Middle frontal gyrus (tissue), 1 donor: ENCODE measurements around the gene STKLD1.
"Not testable (repeated sequence)": the region's sequence is repeated elsewhere in the genome, so short reads cannot be mapped to it uniquely, and the experiment has no call there.

Experiments used
- DNase-seq: peaks from one replicate; pipeline ENCODE4 v3.0.0-alpha.2; 2015; ENCODE audit warnings: low spot score; ENCODE audit errors: extremely low spot score

Gene STKLD1

DNA sequence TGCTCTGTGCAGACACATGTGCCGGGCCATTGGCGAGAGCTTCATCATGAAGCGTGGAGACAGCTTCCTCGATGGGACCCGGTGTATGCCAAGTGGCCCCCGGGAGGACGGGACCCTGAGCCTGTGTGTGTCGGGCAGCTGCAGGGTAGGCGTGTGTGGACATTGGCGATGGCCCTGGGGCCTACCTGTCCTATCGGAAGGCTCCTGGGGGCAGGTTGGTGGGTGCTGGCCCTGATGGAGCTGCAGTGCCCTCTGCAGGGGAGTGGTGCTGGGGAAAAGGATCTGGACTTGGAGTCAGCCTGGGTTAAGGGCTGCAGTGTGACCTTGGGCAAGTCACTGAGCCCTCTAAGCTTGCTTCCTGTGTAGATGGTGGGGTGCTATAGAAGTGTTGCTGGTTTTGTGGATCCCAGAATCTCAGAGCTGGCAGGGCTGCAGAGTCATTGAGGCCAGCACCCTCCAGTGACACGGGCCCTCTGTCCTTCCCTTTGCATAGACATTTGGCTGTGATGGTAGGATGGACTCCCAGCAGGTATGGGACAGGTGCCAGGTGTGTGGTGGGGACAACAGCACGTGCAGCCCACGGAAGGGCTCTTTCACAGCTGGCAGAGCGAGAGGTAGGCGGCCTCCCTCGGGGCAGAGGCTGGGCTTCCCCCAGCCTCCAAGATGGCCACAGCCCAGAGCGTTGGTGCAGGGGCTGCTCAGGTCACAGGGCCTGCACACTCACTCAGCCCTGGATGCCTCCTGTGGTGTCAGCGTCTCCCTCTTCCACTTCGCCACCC lies 61.8 kb downstream of the STKLD1 start:
- DNase-seq, result no peak

DNA sequence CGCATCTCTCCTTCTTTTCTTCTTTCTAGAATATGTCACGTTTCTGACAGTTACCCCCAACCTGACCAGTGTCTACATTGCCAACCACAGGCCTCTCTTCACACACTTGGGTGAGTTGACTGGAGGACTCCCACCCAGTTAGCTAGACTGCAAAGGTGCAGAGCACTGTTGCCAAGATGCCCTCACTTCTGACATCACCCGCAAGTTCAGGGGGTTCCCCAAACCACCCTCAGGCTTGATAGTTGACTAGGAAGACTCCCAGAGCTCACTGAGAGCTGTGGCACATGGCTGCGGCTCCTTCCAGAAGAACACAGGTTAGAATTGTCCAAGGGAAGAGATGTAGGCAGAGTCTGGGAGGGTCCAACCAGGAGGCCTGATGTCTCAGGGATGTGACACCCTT lies 63.2 kb downstream of the STKLD1 start:
- no peak for DNase-seq

DNA sequence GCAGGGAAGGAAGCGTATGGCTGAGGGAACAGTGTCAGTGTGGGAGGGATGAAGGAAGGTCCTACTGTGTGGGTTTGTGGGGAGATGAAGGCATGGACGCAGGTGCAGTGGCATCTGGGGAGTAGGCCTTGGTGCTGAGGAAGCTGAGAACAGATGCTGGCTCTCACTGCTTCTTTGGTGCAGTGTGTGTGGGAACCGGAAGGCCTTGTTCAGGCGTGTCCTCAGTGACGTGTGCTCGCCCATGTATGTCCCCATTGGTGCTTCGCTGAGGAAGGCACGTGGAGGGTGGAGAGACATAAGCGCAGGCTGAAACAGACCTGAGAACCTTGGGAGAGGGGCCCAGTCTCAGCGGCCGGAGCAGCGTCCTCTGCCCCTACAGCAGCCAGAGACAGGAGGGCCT lies 64.7 kb downstream of the STKLD1 start:
- peak; percentile 14 for DNase-seq

DNA sequence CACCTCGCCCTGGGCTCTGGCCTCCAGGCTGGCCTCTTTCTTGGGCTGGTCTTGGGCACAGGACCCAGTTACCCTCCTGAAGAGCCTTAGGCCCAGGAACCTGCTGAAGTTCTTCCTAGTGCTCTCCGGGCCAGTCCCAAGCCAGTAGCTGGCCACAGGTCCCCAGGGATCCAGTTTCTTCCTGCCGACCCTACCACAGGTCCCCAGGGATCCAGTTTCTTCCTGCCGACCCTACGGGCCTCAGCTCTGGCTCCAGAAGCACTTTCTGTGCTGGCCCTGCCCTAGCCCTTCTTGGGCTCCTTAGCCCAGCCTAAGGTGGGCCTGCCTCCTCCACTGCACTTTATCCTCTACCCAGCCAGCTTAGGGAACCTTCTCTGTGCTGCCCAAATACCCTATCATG lies 65.4 kb downstream of the STKLD1 start:
- DNase-seq, result no peak

DNA sequence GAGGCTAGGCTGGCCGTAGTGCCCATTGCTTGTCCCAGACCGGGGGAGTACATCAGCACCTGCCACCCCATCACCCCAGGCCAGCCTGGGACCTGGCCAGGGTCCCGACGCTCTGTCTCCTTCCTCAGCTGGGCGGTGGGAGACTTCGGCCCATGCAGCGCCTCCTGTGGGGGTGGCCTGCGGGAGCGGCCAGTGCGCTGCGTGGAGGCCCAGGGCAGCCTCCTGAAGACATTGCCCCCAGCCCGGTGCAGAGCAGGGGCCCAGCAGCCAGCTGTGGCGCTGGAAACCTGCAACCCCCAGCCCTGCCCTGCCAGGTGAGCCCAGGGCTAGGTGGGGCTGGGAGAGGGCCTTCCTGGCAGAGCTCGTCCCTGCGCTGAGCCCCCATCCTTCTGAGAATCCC lies 67.1 kb downstream of the STKLD1 start:
- no peak for DNase-seq

DNA sequence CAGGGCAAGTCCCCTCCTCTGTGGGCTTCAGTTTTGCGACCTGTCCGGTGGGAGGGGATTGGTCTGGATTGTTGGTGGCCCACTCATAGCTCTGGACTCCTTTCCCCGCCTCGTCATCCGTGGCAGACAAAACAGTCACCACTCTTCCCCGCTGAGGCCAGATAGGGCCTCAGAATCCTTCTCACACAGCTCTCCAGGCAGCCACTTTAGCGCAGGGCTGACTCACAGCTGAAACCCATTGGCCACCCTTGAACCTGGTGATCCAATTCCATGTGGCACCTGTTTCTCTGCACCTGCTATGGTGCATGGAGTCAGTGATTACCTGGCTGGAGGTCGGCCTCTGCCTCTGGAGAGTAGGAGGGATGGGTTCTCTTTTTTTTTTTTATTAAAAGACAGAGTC lies 67.8 kb downstream of the STKLD1 start:
- no peak for DNase-seq

DNA sequence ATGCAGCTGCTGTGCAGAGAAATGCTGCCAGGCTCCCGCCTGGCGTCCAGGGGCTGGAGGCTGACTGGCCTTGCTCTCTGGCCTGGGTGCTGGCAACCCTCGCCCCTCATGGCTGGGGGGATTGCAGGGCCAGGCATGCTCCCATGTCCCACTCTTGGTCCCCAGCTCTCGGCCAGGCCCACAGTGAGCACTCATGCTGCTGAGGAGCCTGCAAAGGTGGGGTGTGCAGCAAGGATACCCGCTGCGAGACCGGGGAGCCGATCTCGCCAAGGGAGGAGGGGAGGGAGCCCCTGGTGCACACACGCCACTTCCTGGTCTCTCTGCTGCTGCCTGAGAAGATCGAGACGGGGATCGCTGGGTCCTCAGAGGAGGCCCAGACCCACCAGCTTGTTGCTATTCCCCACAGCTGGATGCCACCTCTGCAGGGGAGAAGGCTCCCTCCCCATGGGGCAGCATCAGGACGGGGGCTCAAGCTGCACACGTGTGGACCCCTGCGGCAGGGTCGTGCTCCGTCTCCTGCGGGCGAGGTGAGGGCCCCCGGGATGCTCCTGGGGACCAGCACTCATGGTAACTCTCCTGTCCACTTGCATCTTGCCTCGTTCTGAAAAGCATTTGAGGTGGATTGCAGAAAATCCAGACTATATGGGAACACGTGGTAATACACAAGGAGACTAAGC lies 69.3 kb downstream of the STKLD1 start:
- DNase-seq, result no peak

DNA sequence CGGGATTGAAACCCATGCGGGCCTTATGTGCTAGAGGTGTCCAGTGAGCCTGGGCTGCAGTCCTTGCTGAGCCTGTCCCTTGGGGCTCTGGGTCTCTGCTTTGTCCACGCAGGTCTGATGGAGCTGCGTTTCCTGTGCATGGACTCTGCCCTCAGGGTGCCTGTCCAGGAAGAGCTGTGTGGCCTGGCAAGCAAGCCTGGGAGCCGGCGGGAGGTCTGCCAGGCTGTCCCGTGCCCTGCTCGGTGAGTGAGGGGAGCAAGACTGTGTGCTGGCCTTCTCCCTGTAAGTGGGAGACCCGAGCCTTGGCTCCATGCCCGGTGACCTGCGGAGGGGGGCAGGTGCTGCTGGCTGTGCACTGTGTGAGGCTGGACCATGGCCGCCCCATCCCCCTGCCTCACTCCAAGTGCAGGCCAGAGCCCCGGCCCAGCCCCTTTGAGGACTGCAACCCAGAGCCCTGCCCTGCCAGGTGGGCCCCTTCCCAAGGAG lies 72.4 kb downstream of the STKLD1 start:
- DNase-seq, result no peak

DNA sequence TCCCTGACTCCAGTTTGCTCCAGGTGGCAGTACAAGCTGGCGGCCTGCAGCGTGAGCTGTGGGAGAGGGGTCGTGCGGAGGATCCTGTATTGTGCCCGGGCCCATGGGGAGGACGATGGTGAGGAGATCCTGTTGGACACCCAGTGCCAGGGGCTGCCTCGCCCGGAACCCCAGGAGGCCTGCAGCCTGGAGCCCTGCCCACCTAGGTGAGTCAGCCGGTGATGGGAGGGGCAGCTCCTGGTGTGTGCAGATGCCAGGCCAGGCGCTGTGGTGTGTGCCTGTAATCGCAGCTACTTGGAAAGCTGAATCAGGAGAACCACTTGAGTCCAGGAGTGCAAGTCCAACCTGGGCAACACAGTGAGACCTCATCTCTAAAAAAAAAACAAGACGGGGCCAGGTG lies 73.6 kb downstream of the STKLD1 start:
- no peak for DNase-seq

DNA sequence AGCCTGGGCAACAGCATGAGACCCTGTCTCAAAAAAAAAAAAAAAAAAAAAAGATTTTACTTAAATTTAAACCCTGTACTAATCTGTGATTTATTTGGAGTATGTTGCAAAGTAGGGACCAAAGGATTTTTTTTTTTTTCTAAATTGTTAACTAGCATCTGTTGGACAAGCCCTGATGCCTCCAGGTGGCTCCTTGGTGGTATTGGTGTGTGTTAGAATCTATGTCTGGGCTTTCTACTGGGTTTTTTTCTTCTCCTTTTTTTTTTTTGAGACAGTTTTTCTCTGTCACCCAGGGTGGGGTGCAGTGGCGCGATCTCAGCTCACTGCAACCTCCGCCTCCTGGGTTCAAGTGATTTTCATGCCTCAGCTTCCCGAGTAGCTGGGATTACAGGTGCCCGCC lies 75.7 kb downstream of the STKLD1 start:
- DNase-seq, result not testable (repeated sequence)

DNA sequence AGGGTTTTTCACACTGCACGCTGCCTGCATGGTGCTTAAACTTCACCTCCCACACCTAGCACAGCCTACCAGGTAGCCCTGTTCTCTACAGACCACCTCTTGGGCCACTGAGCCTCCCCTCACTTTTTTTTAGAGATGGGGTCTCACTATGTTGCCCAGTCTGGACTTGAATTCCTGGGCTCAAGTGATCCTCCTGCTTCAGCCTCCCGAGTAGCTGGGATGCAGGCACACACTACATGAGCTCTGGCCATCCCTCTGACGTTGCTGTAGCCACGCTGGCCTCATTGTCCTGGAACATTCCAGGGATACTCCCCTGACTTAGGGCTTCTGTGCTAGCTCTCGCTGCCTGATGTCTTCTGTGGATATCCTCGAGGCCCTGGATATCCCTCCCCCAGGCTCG lies 76.4 kb downstream of the STKLD1 start:
- DNase-seq, result no peak

DNA sequence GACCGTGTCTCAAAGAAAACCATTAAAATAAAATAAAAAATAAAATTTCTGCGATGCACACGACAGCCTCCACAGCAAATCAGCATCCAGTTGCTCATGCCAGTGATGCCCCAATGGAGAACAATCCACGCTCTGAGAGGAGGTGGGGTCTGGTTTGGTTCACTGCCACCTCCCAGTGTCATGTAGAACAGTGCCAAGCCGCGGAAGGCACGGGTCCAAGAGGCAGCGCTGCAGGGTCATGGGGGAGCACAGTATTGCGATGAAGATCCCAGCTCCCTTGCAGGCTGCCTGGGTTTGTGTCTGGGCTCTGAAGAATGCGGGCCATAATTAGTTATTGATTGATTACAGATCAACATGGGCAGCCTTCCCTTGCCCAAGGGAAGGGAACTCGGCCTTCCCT lies 77.5 kb downstream of the STKLD1 start:
- DNase-seq, result no peak

DNA sequence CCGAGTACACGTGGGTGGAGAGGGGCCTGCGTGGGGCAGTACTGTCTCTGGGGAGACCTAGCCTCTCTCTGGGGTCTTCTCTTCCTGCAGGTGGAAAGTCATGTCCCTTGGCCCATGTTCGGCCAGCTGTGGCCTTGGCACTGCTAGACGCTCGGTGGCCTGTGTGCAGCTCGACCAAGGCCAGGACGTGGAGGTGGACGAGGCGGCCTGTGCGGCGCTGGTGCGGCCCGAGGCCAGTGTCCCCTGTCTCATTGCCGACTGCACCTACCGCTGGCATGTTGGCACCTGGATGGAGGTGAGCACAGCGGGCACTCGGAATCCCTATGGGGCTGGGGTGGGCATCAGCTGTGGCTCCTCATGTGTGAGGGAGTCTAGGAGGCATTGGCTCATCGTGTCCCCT lies 78.2 kb downstream of the STKLD1 start:
- no peak for DNase-seq

DNA sequence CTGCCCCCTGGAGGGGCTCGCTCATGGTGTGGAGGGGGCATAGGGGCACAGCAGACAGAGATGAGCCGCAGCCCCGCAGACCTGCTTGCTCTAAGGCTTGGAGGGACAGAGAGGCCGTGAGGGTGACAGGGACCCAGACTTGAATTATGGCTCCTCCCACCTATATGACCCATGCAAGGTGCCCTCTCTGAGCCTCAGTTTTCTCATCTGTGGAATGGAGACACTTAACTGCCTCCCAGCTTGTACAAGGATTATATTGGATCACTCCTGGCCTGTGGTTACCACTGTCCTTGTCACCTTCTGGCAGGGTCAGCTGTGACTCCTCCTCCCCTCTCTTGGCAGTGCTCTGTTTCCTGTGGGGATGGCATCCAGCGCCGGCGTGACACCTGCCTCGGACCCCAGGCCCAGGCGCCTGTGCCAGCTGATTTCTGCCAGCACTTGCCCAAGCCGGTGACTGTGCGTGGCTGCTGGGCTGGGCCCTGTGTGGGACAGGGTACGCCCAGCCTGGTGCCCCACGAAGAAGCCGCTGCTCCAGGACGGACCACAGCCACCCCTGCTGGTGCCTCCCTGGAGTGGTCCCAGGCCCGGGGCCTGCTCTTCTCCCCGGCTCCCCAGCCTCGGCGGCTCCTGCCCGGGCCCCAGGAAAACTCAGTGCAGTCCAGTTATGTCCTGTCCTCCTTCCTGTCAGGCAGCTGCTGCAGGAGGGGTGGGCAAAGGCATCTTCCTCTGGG lies 78.9 kb downstream of the STKLD1 start:
- DNase-seq, result no peak
